ENCODE results near the gene PIAS4.

PIAS4 gene

DNA sequence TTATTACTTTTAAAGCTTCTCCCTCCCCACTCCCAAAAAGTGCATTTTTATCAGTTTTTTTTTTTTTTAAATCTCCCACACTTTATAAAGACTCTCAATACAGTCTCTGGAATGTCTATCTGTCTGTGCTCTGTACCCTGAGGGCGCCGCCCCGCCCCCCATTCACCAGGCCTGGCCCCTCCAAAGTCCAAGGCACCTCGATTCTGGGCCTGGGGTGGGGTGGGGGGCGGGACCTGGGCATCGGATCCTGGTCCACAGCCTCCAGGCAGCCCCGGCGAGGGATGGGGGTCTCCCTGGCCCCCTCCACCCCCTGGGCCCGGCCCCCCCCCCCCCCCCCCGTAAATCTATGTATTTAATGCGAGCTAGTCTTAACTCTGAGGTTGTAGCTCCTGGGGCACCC, 35.9 kb downstream of the PIAS4 start:
- no peak for DNase-seq

DNA sequence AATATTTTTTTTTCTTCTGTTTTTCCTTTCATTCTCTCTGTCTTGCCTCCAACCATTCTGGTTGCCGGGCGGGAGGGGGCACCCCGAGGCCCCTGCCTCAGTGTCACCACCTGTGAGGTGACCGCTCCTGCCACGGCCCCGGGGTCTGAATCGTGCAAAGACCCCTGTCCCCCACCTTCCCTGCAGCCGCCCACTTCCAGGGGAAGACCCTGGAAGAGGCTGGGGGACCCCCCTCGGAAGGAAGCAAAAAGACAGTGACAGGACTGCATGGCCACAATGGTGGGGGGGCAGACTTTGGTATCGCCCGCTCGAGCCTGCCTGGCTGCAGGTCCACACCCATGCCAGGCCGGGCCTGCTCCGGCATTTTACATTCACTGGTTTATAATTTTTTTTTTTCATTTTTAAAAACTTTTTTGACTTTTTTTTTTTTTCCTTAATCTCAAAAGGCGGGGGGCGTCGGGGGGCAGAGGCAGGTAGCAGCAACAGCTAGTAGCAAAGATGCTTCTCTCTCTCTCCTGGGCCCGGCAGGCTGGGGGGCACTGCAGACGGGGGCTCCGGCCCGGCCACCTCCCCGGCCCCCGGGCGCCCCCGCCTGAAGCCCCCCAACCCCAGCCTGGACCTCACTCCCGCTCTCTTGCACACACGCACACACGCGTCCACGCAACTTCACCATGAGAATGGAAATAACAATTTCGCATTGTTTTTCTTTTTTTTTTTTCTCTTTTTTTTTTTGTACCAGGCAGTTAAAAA, 36.6 kb downstream of the PIAS4 start:
- DNase-seq: no peak

DNA sequence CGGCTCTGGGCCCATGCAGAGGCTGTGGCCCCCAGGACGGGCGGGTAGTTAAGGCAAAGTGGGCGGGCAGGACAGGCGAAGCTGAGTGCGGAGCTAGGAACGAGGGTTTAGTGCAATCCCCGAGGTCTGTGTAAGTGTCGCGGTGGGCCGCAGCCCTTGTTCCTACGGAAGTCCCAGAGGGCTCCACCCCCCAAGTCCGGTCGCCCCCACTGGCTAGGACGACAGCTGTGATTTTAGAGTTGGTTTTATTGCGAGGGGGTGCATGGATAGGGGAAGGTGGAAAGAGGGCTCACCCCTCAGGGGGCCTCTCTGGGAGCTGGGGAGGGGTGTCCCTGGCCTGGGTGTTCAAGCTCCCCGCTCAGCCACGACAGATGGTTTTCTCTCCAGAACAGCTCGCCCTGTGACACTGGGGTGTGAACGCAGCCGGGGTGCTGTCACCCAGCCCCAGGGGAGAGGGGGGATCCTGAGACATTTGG, 37.5 kb downstream of the PIAS4 start:
- no peak for DNase-seq

DNA sequence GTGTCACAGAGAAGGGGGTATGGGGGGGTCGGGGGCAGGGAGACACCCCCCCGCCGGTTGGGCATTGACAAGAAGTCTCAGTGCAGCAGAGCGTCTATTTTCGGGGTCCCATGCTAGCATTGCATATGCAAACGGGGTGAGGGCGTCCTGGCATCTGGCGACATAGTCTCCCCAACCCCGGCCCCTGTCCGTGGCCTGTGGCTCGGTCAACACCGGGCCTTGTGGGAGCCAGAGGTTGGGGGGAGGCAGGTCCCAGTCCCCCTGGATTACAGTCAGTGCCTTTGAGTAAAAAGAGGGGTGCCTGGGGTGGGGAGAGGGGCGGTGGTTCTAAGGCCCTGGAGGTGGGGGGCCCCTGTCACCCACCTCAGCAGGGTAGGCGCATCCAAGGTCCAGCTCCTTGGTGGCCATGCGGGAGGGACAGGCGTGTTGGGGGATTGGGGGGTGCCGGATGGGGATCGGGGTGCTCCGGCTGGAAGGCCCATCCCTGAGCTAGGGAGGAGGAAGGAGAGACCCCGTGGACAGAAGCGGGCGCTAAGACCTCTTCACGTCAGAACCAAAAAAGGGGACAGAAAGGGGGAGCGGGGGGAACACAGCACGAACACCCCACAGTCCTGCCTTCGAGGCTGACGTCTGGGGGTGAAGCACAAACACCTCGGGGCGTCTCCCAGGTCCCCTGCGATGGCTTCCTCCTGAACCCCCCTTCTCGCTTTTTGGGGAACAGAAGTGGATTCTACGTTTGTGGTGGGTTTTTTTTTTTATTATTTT, 38.2 kb downstream of the PIAS4 start:
- no peak for DNase-seq

DNA sequence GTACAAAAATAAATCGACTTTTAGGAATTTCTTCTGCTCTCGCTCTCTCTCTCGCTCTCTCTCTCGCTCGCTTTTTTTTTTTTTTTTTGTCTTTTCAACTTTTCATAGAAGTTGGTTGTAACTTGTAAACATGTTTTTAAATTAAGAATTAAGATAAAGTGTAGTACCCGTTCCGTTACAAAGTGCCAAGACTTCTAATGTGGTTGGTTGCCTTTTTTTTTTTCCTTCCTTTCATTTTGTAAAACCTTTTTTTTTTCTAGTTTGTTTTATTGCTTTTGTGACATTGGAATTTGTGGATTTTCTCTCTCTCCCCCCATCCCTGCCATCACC, 38.8 kb downstream of the PIAS4 start:
- no peak for DNase-seq

DNA sequence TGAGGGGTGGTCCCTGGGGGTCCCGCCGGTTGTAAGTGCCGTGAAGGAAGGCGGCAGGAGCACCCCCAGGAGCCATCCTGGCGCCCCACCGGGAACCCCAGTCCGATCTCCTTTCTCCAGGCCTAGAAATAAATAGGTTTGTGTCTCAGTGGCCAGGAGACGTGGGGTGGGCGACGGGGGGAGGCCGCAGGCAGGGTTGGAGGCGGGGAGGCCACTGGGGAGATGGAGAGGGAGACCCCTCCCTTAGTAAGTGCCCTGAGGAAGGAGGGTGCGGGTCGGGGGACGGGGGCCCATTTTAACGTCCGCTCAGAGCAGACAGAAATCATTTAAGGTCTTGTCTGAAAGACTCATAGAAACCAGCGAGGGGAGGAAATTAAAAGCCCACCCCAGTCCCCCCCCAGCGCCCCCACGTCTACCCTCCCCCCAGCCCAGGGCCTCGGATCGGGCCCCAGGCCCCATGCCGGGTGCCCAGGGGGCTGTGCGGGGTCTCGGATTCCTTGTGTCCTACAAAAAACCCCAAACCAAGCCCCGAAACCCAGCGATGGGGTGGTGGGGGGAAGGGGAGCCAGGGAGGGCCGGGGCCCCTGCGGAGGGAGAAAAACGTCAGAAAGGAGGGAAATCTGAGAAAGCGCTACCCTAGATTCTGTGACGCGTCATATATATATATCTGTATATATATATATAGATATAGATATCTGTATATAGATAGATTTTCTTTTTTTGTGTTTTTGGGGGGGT, 39.6 kb downstream of the PIAS4 start:
- DNase-seq: no peak

DNA sequence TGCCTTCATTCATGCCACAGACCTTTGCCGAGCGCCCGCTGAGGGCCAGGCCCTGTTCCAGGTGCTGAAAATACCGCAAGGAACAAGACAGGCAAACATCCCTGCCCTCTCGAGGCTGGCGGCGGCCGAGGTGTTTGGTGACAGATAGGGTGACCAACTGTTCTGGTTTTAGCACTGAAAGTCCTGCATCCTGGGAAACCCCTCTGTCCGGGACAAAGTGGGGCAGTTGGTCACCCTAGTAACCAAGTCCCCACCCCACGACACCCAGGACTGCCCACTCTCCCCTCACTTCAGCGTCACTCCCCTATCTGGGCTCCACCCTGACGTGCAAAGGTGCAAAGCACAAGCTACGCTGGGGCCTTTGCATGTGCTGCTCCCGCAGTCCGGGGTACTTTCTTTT, 41.9 kb downstream of the PIAS4 start:
- no peak for DNase-seq

DNA sequence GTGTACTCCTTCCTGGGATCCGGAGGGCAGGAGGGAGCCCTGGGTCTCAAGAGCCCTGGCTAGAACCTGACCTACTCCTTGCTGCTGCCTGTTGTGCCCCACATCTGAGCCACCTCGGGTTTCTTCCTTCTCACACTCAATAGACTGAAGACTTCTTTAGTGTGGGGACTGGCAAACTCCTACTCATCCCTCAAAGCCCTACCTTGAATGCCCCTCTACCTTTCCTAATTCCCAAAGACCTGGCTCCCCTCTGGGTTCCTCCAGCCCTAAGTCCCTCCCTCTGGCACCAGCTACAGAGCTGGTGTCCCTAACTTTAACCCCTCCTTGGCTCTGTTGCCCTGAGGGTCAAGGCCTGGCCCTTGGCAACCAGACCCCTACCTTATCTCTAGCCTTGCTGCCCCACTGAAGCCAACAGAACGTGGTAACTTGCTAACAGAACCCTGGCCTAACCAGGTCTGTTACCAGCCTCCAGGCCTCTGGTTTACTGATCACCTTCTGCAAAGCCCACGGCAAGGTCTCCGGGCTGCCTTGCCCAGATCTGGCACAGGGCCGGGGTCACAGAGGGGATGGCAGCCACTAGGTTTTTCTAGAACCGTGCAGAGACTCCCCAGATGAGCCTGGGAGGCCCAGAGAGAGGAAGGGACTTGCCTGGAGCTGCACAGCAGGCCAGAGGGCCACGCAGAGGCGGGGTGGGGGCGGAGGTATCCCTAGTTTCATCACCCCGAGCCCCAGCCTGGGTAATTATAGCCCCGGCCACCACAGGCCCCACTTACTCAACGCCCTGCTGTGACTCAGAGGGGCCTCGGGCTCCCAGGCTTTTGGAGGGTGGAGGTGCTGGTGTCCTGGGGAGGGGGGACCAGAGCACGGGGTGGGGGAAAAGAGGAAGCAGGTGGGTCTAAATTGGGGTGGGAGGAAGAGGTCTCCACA, 43.9 kb downstream of the PIAS4 start:
- no peak for DNase-seq

DNA sequence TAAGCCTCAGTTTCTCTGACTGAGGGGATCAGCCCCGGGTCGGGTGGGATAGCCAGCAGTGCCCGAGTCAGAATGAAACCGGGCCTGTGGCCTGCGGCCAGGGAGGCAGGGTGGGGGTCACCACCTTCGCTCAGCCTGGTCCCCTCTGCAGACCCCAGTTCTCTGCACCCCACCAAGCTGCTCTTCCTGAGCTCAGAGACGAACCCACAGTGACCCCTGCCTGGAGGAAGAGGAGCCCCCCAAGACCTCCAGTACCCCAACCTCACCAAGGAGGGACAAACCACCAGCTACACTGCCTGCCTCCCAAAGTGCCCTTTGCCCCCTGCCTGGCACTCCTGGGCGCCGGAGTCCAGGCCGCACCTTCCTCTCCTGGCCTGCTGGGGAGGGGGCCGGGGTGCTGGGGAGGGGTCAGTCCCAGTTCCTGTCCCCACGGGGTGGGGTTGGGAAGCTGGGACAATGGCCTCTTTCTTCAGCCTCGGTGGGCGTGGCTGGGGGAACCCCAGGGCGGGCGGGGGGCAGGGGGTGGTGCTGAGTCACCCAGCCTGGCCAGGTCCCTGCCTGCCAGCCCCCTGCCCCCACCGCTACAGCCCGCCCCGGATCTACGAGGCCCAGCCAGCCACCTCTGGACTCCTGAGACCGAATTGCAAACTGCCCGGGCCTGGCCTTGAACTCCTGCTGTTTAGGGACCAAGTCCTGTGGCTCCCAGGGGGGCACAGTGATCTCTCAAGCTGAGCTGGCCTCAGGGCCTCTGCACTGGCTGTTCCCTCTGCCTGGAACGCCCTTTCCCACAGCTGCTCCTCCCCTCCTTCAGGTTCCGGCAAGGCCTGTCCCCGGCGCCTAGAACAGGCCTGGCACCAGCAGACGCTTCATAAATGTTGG, 44.8 kb downstream of the PIAS4 start:
- DNase-seq: no peak

DNA sequence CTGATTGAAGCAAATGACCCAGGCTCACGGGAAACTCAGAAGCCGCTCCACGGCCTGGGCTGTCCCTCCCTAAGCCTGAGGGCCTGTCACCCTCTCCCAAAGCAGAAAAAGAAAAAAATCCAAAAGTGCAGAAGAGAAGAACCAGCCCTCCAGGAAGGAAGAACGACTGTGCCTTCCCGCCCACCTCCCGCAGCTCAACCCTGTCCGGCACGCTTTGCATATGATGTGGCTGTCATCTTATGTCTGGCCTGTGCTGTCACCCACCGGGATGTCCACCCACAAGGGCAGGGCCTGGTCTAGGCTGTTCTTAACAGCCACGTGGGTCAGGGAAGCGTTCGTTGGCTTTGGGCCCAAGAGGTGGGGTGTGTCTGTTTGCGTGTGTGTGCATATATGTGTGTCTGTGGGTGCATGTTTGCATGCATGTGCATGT, 45.5 kb downstream of the PIAS4 start:
- no peak for DNase-seq

DNA sequence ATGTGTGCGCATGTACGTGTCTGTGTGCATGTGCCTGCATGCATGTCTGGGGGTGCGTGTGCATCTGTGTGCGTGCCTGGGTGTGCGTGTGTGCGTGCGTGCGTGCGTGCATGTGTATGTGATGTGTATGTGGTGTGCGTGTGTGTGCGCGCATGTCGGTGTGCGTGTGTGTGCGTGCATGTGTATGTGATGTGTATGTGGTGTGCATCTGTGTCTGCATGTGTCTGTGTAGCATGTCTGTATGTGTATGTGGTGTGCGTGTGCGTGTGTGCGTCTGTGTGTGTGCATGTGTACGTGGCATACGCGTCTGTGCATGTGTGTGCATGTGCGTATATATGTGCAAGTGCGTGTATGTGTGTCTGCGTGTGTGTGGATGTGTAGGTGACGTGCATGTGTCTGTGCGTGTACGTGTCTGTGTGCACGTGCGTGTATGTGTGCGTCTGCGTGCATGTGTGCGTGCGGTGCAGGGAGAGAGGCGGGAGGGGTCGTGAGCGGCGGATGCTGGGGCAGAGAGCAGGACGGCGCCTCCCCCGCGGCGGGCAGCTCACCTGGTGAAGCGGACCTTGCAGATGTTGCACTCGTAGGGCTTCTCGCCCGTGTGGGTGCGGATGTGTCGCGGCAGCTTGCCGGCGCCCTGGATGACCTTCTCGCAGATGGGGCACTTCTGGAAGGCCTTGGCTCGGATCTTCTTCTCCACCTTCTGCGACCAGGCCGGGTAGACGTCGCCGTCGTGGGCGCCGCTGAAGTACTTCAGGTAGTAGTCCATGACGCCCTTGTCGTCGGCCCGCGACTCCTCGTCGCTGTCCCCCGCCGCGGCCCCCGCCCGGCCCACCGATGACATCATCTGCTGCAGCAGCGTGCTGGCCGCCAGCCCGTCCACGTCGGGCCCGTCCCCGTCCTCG, 46.1 kb downstream of the PIAS4 start:
- no peak for DNase-seq

DNA sequence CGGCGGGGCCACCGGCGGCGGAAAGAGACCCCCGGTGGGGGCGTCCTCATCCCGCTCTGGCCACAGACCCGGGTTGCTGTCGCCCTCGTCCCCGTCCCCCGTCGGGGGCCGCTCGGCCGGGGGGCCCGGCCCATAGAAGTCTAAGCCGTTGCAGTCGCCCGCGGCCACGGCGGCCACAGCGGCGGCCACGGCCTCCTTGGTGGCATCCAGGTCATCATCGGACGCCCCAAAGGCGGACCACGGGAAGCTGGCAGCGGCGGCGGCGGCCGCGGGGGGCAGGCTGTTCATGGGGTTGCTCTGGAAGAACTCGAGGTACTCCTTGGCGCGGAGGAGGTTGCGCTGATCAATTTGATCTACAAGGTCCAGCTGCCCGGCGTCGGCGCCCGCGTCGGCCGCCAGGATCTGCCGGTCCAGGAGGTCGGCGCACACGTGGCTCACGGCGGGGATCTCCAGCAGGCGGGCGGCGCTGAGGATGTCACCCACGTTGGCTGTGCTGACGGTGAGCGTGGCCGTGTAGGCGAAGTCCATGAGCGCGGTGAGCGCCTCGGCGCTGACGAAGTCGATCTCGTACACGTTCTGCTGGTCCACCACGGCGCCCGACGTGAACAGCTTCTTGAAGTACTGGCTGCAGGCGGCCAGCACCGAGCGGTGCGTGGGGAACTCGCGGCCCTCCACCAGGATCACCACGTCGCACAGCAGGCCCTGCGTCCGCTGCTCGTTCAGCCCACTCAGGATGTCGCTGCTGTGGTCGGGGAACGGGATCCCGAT, 47.1 kb downstream of the PIAS4 start:
- no peak for DNase-seq

DNA sequence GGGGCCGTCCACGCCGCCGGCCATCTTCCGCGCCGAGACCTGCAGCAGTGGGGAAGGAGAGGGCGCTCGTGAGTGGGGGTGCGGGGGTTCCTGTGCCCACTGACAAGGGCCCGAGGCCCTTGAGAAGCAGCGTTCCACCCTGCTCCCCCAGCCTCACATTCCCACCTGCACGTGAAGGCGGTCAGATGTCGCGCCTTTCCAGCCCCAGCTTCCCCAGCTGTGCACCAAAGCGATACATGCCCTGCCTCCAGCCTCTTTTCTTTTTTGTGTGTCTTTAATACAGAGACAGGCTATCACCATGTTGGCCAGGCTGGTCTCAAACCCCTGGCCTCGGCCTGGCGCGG, 47.6 kb downstream of the PIAS4 start:
- no peak for DNase-seq

DNA sequence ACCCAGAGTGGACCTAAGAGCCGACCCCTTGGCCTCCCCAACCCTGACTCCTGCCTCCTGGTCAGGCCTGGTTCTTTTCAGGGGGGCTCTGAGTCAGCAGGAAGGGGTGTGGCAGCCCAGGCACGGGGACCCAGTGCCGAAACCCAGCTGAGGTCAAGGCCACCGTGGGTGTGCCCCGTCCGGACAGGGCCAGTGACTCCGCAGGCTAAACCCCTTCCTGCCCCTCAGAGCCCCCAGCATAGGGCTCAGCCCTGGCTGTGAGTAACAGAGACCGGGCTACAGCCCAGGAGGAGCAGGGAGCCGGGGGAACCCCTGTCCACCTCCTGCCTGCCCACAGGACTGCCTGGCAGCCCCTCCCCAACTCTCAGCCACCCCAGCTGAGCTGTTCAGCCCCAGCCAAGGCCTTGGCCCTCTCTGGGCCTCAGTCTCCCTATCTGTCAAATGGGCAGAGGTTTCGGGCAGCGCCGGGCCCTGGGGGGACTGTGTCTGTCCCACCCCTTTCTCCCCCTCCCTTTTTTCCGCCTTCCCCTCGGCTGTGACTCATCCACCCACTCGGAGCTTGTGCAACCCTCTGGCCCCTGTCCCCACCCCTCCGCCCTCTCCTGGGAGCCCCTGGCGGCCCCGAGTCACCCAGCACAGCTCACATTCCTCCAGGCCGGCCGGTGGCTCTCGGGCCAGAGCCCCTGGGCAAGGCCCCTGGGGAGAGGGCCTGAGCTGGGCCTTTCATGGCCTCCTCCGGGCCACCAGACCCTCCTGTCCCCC, 50.6 kb downstream of the PIAS4 start:
- DNase-seq: peak in 2 of 5 experiments; percentile 37 to 56

DNA sequence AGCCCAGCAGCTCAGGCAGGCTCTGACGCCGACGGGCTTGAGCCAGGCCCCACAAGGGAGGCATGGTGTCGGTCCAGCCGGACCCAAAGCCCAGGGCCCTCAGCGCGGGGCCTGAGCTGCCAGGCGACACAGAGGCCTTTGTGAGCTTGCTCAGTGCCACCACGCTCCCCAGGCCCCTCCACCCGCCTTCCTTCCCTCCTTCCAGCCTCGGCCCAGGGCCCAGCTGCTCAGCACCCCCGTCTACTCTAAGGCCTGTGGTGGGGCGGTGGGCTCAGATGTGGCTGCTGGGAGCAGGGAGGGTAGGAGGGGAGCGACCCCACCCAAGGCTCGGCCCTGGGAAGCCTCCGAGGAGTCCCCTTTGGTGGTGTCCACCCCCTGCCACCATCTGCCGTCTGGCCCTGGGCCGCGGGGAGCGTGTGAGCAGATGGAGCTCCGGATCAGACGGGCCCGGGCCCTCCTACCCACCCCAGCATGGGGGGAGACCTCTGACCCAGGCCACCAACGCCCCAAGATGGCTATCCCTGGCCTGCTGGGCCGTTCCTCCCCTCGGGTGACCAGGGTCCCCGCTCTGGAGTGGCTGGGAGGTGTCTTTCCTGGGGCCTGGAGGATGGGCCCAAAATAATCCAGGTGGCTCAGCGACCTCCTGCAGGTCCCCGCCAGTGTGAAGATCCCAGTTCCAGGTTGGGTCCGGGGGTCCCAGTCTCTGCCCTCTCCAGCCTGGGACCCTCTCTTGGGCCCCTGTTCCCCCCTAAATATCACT, 51.3 kb downstream of the PIAS4 start:
- no peak for DNase-seq

DNA sequence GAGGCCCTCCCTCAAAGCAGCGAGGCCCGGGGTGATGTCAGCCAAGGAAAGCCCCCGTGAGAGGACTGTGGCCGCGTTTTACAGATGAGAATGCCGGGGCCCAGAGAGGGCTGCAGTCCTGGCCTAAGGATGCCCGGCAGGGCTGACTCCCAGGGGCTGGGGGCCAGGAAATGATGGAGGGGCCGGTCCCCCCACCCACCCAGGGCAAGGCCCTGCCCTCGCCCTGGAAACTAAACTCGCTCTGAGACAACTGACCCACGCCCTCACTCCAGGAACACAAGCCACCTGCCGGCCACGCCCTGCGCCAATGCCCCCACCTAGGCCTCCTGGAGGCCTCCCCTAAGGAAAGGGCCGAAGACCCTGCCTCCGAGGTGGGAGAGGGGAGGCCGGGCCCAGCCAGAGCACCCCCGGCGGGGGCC, 51.9 kb downstream of the PIAS4 start:
- no peak for DNase-seq

DNA sequence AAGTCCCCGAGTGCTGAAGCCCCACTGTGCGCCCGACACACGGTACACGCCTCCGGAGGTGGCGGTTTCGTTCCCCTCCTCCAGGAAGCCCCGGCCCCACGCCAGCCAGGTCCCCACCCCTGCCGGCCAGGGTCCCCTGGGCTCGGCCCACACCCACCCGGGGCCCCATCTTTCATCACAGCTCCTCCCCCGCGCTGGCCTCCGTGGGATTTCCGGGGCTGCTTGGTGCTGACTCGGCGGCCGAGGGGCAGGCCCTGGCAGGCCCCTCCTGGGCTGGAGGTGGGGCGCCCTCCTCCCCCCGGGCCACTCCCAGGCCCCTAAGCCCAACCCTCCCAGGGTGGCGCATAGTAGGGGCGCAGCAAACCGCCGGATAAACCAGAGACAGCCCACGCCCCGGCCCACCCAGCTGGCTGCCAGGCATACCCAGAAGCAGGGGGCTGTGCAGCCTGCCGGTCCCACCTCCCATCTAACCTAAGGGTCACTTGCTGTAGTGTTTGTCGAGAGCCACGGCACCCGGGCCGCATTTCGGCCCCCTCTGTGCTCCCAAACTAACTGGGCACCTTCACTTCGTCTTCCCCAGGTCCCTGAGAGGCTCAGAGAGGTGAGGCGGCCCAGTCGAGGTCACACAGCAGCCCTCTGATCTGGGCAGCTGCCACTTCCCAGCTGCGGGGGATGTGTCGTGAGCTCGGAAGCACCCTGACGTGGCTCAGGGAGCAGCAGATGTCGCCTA, 52.5 kb downstream of the PIAS4 start:
- DNase-seq: peak; percentile 33 to 79 (median 47)

All from T-helper 2 cell (primary cell).